Astrocyte of the cerebellum (primary cell): ENCODE data around the gene PRR18.

ENCODE experiments used
- DNase-seq: peaks from one replicate; pipeline ENCODE4 v3.0.0-alpha.2; 2011; ENCODE audit warnings: low read depth
- H3K4me3 ChIP-seq: 2 replicates; pipeline ENCODE4 v1.5.1; 2011; ENCODE audit warnings: mild to moderate bottlenecking, low read depth, low read length, moderate library complexity
- CTCF ChIP-seq: IDR thresholded peaks from 2 replicates; pipeline ENCODE4 v1.5.1; 2012; ENCODE audit warnings: low read length, low read depth, moderate library complexity, mild to moderate bottlenecking; ENCODE audit errors: missing control alignments
- in situ Hi-C: cut with HindIII; loops from 2 replicates; pipeline ENCODE4 v1.10.0; 2017; ENCODE audit warnings: low sequenced_read_pairs

PRR18 gene

DNA sequence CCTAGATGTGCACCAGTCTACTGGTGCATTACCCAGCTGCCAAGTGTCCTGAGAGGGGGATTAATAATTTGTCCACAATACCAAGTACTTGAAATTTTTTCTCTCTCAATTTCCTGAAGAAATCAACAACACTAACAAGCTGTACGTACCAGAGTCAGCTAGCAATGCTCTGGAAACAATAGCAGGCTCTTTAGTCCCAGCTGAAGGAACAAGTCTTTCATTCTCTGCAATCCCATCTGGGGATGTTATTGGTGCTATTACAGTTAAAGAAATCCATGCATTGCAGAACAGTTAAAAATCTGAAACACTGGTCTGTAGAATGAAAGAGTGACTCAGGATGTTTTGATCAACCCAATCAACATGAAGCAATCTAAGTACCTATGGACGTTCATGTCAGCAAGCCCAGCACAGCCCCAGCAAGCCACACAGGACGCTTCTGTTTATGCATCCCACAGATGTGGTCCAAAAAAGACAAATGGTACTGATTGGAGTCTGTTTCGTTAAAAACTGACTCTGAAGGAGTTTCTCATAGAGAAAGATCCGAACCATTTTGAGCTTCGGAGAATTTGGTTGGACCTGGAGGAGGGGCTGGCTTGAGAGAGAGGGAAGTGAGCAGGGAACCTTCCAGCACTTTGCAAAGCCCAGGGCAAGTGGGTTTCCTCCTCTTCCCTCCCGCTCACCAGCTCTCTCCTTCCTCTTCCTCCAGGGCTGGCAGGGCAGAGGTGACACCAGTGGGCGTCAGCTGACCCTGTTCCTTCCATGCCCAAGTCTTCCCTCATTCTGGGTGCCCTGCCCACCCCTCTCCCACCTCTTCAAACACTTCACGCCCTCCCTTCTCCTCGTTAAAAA, 11.9 kb downstream of the PRR18 start:
- H3K4me3 ChIP-seq = no peak overlapping the region
- TF ChIP-seq CTCF = no peak
- DNase-seq = no peak
- in situ Hi-C loops = no loop called here

- H3K4me3 ChIP-seq = no peak overlapping the region
- TF ChIP-seq CTCF = no peak
- no peak for DNase-seq
- in situ Hi-C loops = no loop called here
Observed at GRCh38 chr6:166293731-166294584, 14.2 kb downstream of the PRR18 start.

GRCh38 chr6:166289207-166290060, 18.8 kb downstream of the PRR18 start:
- no peak overlapping the region for H3K4me3 ChIP-seq
- TF ChIP-seq CTCF = no peak
- in situ Hi-C loops = no loop called here
- DNase-seq = no peak

DNA sequence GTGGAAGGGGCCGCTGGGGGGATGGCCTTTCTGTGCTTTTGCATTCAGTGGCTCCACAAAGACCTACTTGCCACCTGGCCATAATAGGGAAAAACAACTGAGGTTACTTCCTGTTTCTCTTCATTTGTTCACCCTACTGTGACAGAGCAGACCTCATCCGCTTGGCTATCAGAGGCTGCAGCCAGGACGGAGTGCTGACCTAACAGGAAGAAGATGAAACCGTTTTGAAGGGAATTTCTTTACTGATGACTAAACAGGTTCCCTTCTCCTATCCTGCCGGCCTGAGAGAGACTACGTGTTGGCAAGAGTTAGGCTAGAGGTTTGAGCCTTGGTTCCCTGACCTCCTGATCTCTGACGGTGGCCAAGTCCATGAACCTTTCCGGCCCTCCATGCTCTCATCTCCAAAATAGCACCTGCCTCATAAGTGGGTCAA, 21.3 kb downstream of the PRR18 start:
- no peak for DNase-seq
- in situ Hi-C loops = no loop called here

DNA sequence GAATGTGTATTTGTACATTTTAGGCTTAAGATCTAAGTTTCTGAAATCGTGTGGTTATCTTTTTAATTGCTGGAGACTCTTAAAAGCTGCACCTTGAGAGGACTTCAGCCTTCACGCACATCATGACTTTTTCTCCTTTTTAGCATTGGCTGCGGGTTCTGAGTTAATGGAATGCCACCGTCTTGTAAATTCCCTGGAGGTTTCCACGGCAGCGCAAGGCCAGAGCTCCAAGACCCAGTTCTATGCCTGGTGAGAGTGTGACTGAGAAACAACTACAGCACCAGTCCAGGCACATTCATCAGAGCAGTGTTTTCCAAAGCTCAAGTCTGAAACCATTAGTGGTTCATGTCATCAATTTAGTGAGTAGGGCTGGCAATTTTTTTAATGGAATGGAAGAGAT, 23.0 kb downstream of the PRR18 start:
- no peak for DNase-seq
- H3K4me3 ChIP-seq = no peak overlapping the region
- TF ChIP-seq CTCF = no peak
- in situ Hi-C loops = no loop called here

More for the DNA sequence above, 21.3 kb downstream of the PRR18 start:
- TF ChIP-seq CTCF = no peak
- no peak overlapping the region for H3K4me3 ChIP-seq

DNA sequence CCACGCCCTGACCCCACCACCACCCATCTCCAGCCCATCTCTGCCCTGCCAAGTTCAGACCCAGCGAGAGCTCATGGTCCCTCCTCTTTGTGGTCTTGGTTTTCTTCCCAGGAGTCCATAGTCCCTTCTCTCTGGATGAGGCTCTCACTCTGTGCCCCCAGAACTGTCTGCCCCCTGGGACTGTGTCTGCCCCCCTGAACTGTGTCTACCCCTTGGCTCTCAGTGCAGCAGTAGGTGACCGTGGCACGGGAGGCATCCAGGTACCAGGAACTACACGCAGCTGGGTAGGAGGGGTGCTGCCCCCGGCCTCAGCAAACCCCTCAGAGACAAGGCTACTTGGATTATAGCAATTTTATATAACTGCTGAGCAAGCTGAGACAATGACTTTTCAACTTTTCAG, 23.6 kb downstream of the PRR18 start:
- no peak for TF ChIP-seq CTCF
- H3K4me3 ChIP-seq = no peak overlapping the region

More for the DNA sequence above, 23.6 kb downstream of the PRR18 start:
- in situ Hi-C loops = no loop called here
- no peak for DNase-seq
